HG03108 (cell line): ENCODE measurements around the gene TMEM271.
"Not testable (repeated sequence)": the region's sequence is repeated elsewhere in the genome, so short reads cannot be mapped to it uniquely, and the experiment has no call there.

Experiments
- ATAC-seq: cut with Tn5 transposase; IDR thresholded peaks from one replicate; pipeline ENCODE4 v1.9.1; 2021; ENCODE audit warnings: moderate library complexity; ENCODE audit not compliant: unreplicated experiment

TMEM271 gene

GRCh38 chr4:610411-611261, 34.5 kb upstream of the TMEM271 start:
- no peak for ATAC-seq

- no peak for ATAC-seq
Observed at GRCh38 chr4:609400-610050, 33.4 kb upstream of the TMEM271 start.

GRCh38 chr4:608236-608635, 32.1 kb upstream of the TMEM271 start:
- no peak for ATAC-seq

GRCh38 chr4:605702-606425, 29.8 kb upstream of the TMEM271 start:
- no peak for ATAC-seq

- ATAC-seq: no peak
Observed at GRCh38 chr4:604131-604530, 28.0 kb upstream of the TMEM271 start.

- no peak for ATAC-seq
Observed at GRCh38 chr4:602559-602942, 26.5 kb upstream of the TMEM271 start.

- no peak for ATAC-seq
Observed at GRCh38 chr4:601612-602558, 25.8 kb upstream of the TMEM271 start.

- ATAC-seq: no peak
Observed at GRCh38 chr4:600850-601515, 24.9 kb upstream of the TMEM271 start.

GRCh38 chr4:600166-600565, 24.1 kb upstream of the TMEM271 start:
- no peak for ATAC-seq

GRCh38 chr4:598925-599324, 22.8 kb upstream of the TMEM271 start:
- no peak for ATAC-seq

GRCh38 chr4:592825-593520, 16.9 kb upstream of the TMEM271 start:
- no peak for ATAC-seq

GRCh38 chr4:592178-592577, 16.1 kb upstream of the TMEM271 start:
- not testable (repeated sequence) for ATAC-seq

- ATAC-seq: no peak
Observed at GRCh38 chr4:590313-590841, 14.3 kb upstream of the TMEM271 start.

GRCh38 chr4:589219-589963, 13.3 kb upstream of the TMEM271 start:
- no peak for ATAC-seq

- no peak for ATAC-seq
Observed at GRCh38 chr4:588351-588849, 12.3 kb upstream of the TMEM271 start.

- ATAC-seq: no peak
Observed at GRCh38 chr4:587671-588350, 11.7 kb upstream of the TMEM271 start.

GRCh38 chr4:583820-584219, 7.7 kb upstream of the TMEM271 start:
- no peak for ATAC-seq
